Stomach (tissue), 4 donors: Measurements from ENCODE around the gene RILPL2.

ENCODE experiments used
- EP300 ChIP-seq: sonication (generic); formaldehyde crosslinking; IDR thresholded peaks from one replicate; pipeline ENCODE4 v1.6.1; 2017; ENCODE audit warnings: antibody characterized with exemption
- POLR2A ChIP-seq, 4 donors: fragments of 450-650 bp; IDR thresholded peaks; one replicate each; pipeline ENCODE4 v1.6.1; 2016; ENCODE audit warnings: antibody characterized with exemption in 4 of 4, control low read depth in 2 of 4, mild to moderate bottlenecking in 1 of 4, moderate library complexity in 1 of 4
- TF ChIP-seq, protein P1 (sequence below), 7 experiments: fragments of 450-650 bp in 4 of 7; fragments of 200-600 bp in 3 of 7; sonication (generic) in 3 of 7; IDR thresholded peaks; one replicate each; pipeline ENCODE4 v1.5.1; 2016 to 2019; ENCODE audit warnings: antibody characterized with exemption in 7 of 7, control low read depth in 2 of 7, mild to moderate bottlenecking in 1 of 7

DNA sequence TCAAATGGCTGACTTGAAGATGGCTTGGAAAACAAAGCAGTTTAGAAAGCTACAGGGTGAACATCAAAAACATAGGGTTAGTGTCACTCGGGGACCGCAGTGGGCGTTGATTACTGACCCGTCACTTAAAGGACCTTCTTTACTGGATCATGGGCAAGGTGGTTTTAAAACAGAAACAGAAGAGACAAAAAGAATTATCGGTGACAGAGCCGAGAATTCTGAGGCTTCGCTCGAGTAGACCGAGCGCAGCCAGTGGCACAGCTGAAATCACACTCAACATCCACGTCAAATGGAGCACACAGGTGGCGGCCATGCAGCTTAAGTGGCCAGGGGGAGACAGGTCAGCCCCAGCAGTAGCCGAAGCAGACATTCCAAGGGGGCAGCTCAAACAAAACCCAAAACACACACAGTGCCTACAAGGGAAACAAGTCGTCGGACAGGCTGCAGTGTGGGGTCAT, 38.8 kb upstream of the RILPL2 start:
- TF ChIP-seq EP300 (no peak), POLR2A (IDR thresholded peaks at IDR 0.05) (no peak)
- TF ChIP-seq, protein P1, sequence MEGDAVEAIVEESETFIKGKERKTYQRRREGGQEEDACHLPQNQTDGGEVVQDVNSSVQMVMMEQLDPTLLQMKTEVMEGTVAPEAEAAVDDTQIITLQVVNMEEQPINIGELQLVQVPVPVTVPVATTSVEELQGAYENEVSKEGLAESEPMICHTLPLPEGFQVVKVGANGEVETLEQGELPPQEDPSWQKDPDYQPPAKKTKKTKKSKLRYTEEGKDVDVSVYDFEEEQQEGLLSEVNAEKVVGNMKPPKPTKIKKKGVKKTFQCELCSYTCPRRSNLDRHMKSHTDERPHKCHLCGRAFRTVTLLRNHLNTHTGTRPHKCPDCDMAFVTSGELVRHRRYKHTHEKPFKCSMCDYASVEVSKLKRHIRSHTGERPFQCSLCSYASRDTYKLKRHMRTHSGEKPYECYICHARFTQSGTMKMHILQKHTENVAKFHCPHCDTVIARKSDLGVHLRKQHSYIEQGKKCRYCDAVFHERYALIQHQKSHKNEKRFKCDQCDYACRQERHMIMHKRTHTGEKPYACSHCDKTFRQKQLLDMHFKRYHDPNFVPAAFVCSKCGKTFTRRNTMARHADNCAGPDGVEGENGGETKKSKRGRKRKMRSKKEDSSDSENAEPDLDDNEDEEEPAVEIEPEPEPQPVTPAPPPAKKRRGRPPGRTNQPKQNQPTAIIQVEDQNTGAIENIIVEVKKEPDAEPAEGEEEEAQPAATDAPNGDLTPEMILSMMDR (IDR thresholded peaks at IDR 0.05): no peak
